H1 (cell line): ENCODE results near the gene SLC12A4. TPM values are rescaled to one million over a fixed set of nuclear protein-coding genes. Genes with fewer than 3 reads are reported as not detected.

Experiments used
- CTCF ChIA-PET: fragments of 300-600 bp; sonication (Branson Sonifier 250); formaldehyde crosslinking; loops from one replicate; lab custom pipeline; 2021; ENCODE audit not compliant: partially characterized antibody; lab: Charles Lee
- POLR2A ChIA-PET: fragments of 300-600 bp; sonication (Branson Sonifier 250); formaldehyde crosslinking; loops from one replicate; lab custom pipeline; 2021; ENCODE audit warnings: inconsistent platforms; ENCODE audit not compliant: partially characterized antibody; lab: Charles Lee
- DNase-seq, 2 experiments: peaks; one replicate each; pipeline versions ENCODE4 v3.0.0 to v3.0.0-alpha.2; 2010 to 2022; ENCODE audit warnings: low spot score in 2 of 2, low read depth in 1 of 2, mixed read lengths in 1 of 2
- FAIRE-seq: peaks from 2 replicates; lab custom pipeline; 2011; peaks lifted over from hg19 to GRCh38; lab: Jason Lieb, UNC
- H2AFZ ChIP-seq: 2 replicates; pipeline ENCODE4 v1.8.1; 2012; ENCODE audit warnings: low read length, inconsistent platforms
- H2AK5ac ChIP-seq: 2 replicates; pipeline ENCODE4 v1.6.1; 2013; ENCODE audit warnings: low read depth, low read length
- H2BK120ac ChIP-seq: replicated peaks from 2 replicates; pipeline ENCODE3; 2013; ENCODE audit warnings: low read depth, low read length, inconsistent platforms
- H2BK12ac ChIP-seq: 2 replicates; pipeline ENCODE4 v1.6.1; 2013; ENCODE audit warnings: low read depth, low read length
- H2BK15ac ChIP-seq: 2 replicates; pipeline ENCODE4 v1.6.1; 2013; ENCODE audit warnings: low read length
- H2BK20ac ChIP-seq: 2 replicates; pipeline ENCODE4 v1.6.1; 2013; ENCODE audit warnings: low read length
- H2BK5ac ChIP-seq: 2 replicates; pipeline ENCODE4 v1.6.1; 2013; ENCODE audit warnings: low read depth, low read length
- H3K14ac ChIP-seq: 2 replicates; pipeline ENCODE4 v1.6.1; 2013; ENCODE audit warnings: inconsistent platforms; ENCODE audit not compliant: insufficient read length
- H3K18ac ChIP-seq: 2 replicates; pipeline ENCODE4 v1.6.1; 2013; ENCODE audit warnings: low read length; ENCODE audit errors: extremely low read depth
- H3K23ac ChIP-seq: 2 replicates; pipeline ENCODE4 v1.6.1; 2013; ENCODE audit warnings: inconsistent platforms; ENCODE audit not compliant: insufficient read length
- H3K23me2 ChIP-seq: 2 replicates; pipeline ENCODE4 v1.6.1; 2013; ENCODE audit warnings: low read depth, low read length
- H3K27ac ChIP-seq: 2 replicates; pipeline ENCODE4 v1.6.1; 2011; ENCODE audit warnings: low read depth, low read length, inconsistent platforms
- H3K27me3 ChIP-seq, 4 experiments: replicated peaks in 1 of 4; 1 replicate in 1 of 4; 2 replicates in 3 of 4; pipeline versions ENCODE4 v1.6.1 to v1.8.1; 2011 to 2013; ENCODE audit warnings: low read length in 3 of 4, mild to moderate bottlenecking in 3 of 4, inconsistent platforms in 2 of 4, mixed read lengths in 2 of 4, moderate library complexity in 1 of 4; ENCODE audit not compliant: control insufficient read depth in 3 of 4, insufficient read depth in 3 of 4; ENCODE audit errors: extremely low read depth in 1 of 4
- H3K36me3 ChIP-seq, 4 experiments: 2 replicates each; pipeline versions ENCODE4 v1.6.1 to v1.8.1; 2011 to 2013; ENCODE audit warnings: mild to moderate bottlenecking in 4 of 4, low read length in 3 of 4, moderate library complexity in 2 of 4, control low read depth in 1 of 4, inconsistent platforms in 1 of 4; ENCODE audit not compliant: insufficient read depth in 4 of 4, control insufficient read depth in 2 of 4
- H3K4ac ChIP-seq: replicated peaks from 2 replicates; pipeline ENCODE3; 2013; ENCODE audit warnings: low read length, low read depth, mixed read lengths, inconsistent platforms; ENCODE audit not compliant: insufficient read length
- H3K4me1 ChIP-seq, 4 experiments: replicated peaks in 1 of 4; 1 replicate in 1 of 4; 2 replicates in 3 of 4; pipeline versions ENCODE4 v1.6.1 to v1.8.1; 2011 to 2013; ENCODE audit warnings: low read length in 3 of 4, inconsistent platforms in 2 of 4, mixed read lengths in 1 of 4; ENCODE audit not compliant: insufficient read depth in 4 of 4, control insufficient read depth in 3 of 4
- H3K4me2 ChIP-seq, 2 experiments: 2 replicates each; pipeline versions ENCODE4 v1.6.1 to v1.8.1; 2011 to 2013; ENCODE audit warnings: low read depth in 2 of 2, low read length in 2 of 2, control low read depth in 1 of 2, inconsistent platforms in 1 of 2, mild to moderate bottlenecking in 1 of 2; ENCODE audit not compliant: insufficient read depth in 1 of 2
- H3K4me3 ChIP-seq, 4 experiments: fragments of 200-600, 300-600 bp in 1 of 4; sonication (generic), shearing (Covaris generic), sonication (Bioruptor Twin) in 1 of 4; 2 replicates each; pipeline versions ENCODE4 v1.5.1 to v1.8.1; 2011 to 2016; ENCODE audit warnings: low read length in 4 of 4, low read depth in 3 of 4, control low read depth in 2 of 4, inconsistent platforms in 2 of 4, mild to moderate bottlenecking in 2 of 4, mixed read lengths in 1 of 4, moderate library complexity in 1 of 4; ENCODE audit not compliant: insufficient read depth in 2 of 4; ENCODE audit errors: extremely low read depth in 1 of 4
- H3K56ac ChIP-seq: replicated peaks from 2 replicates; pipeline ENCODE3; 2013; ENCODE audit warnings: low read depth, mild to moderate bottlenecking, mixed read lengths, low read length, inconsistent platforms; ENCODE audit not compliant: insufficient read length
- H3K79me1 ChIP-seq: 2 replicates; pipeline ENCODE4 v1.6.1; 2013; ENCODE audit warnings: low read depth, low read length, control low read depth
- H3K79me2 ChIP-seq, 2 experiments: 2 replicates each; pipeline versions ENCODE4 v1.6.1 to v1.8.1; 2012 to 2013; ENCODE audit warnings: low read length in 2 of 2, mild to moderate bottlenecking in 2 of 2, inconsistent platforms in 1 of 2; ENCODE audit not compliant: insufficient read depth in 2 of 2, control insufficient read depth in 1 of 2
- H3K9ac ChIP-seq, 4 experiments: replicated peaks in 1 of 4; 1 replicate in 1 of 4; 2 replicates in 3 of 4; pipeline versions ENCODE4 v1.6.1 to v1.8.1; 2011 to 2013; ENCODE audit warnings: low read depth in 3 of 4, low read length in 3 of 4, control low read depth in 2 of 4, mild to moderate bottlenecking in 2 of 4, moderate library complexity in 2 of 4, inconsistent platforms in 1 of 4; ENCODE audit errors: extremely low read depth in 1 of 4
- H3K9me3 ChIP-seq, 2 experiments: 2 replicates each; pipeline versions ENCODE4 v1.6.1 to v1.8.1; 2012 to 2013; ENCODE audit warnings: mild to moderate bottlenecking in 2 of 2, moderate library complexity in 2 of 2, control low read depth in 1 of 2, inconsistent platforms in 1 of 2, low read depth in 1 of 2, low read length in 1 of 2, mixed read lengths in 1 of 2; ENCODE audit not compliant: insufficient read depth in 2 of 2
- H4K20me1 ChIP-seq, 2 experiments: replicated peaks in 1 of 2; 2 replicates each; pipeline versions ENCODE3 to v1.8.1; 2011 to 2013; ENCODE audit warnings: inconsistent platforms in 2 of 2, low read length in 2 of 2, mild to moderate bottlenecking in 1 of 2; ENCODE audit not compliant: insufficient read depth in 2 of 2, control insufficient read depth in 1 of 2
- H4K5ac ChIP-seq: 2 replicates; pipeline ENCODE4 v1.6.1; 2013; ENCODE audit warnings: low read length, low read depth, mixed read lengths, inconsistent platforms; ENCODE audit not compliant: insufficient read length
- H4K8ac ChIP-seq: 2 replicates; pipeline ENCODE4 v1.8.0; 2013; ENCODE audit warnings: mild to moderate bottlenecking, moderate library complexity, low read length, inconsistent platforms; ENCODE audit not compliant: insufficient read depth; ENCODE audit errors: extremely low read depth
- H4K91ac ChIP-seq: replicated peaks from 2 replicates; pipeline ENCODE3; 2013; ENCODE audit warnings: low read length, mixed read lengths, inconsistent platforms; ENCODE audit not compliant: insufficient read length
- BCL11A ChIP-seq, 2 experiments: IDR thresholded peaks; one replicate each; pipeline ENCODE4 v1.6.1; 2011; ENCODE audit warnings: low read depth in 2 of 2, low read length in 2 of 2, mild to moderate bottlenecking in 2 of 2
- CBX8 ChIP-seq: fragments of 300-800, 300-1000 bp; sonication (generic); IDR thresholded peaks from 2 replicates; pipeline ENCODE4 v1.7.1; 2016; ENCODE audit warnings: low read depth, low read length, borderline replicate concordance
- CHD1 ChIP-seq: IDR thresholded peaks from 2 replicates; pipeline ENCODE4 v1.6.1; 2012; ENCODE audit warnings: low read depth, low read length, improper control_type of control experiment
- CTCF ChIP-seq, 3 experiments: IDR thresholded peaks; 1 replicate in 2 of 3; 2 replicates in 1 of 3; pipeline versions ENCODE4 v1.5.1 to v1.6.1; 2011; ENCODE audit warnings: low read length in 3 of 3, mild to moderate bottlenecking in 3 of 3, inconsistent platforms in 2 of 3, low read depth in 1 of 3, moderate library complexity in 1 of 3; ENCODE audit not compliant: insufficient read depth in 1 of 3; ENCODE audit errors: control extremely low read depth in 1 of 3
- GTF2F1 ChIP-seq: IDR thresholded peaks from 2 replicates; pipeline ENCODE4 v1.6.1; 2012; ENCODE audit warnings: low read depth, low read length, improper control_type of control experiment, borderline replicate concordance
- RAD21 ChIP-seq, 2 experiments: IDR thresholded peaks in 1 of 2; conservative IDR thresholded peaks in 1 of 2; 2 replicates each; pipeline ENCODE4 v1.6.1; 2011; ENCODE audit warnings: low read depth in 2 of 2, low read length in 2 of 2, improper control_type of control experiment in 1 of 2, inconsistent platforms in 1 of 2, mild to moderate bottlenecking in 1 of 2, moderate library complexity in 1 of 2
- RFX5 ChIP-seq: IDR thresholded peaks from 2 replicates; pipeline ENCODE4 v1.6.1; 2011; ENCODE audit warnings: low read depth, low read length, improper control_type of control experiment, borderline replicate concordance
- SP2 ChIP-seq: IDR thresholded peaks from 2 replicates; pipeline ENCODE4 v1.6.1; 2012; ENCODE audit warnings: mild to moderate bottlenecking, low read length, inconsistent platforms
- WGBS, 2 experiments: shearing (Covaris generic) in 1 of 2; methylation state at CpG; one replicate each; pipeline versions ENCODE4 v1.1.6 to v1.1.7; 2013 to 2015; ENCODE audit warnings: low lambda C conversion rate in 2 of 2, mixed read lengths in 2 of 2, inconsistent platforms in 1 of 2, low coverage in 1 of 2, missing lambda C conversion rate in 1 of 2; ENCODE audit not compliant: insufficient replicate concordance in 2 of 2, insufficient coverage in 1 of 2, insufficient read length in 1 of 2; ENCODE audit errors: extremely low coverage in 1 of 2, missing lambda C conversion rate in 1 of 2; 5-methylcytosine and 5-hydroxymethylcytosine counted together
- polyA plus RNA-seq, 7 experiments: library from polyadenylated mRNA; depleted of rRNA in 3 of 7; stranded (reverse) in 5 of 7; unstranded in 2 of 7; fragments of >200 nt in 5 of 7; fragments of 200-250 nt in 2 of 7; gene quantifications; 1 replicate in 5 of 7; 2 replicates in 1 of 7; 4 replicates in 1 of 7; pipeline versions ENCODE4 v1.2.1 to v1.2.3, GENCODE V29; 2011 to 2013; ENCODE audit warnings: missing spikeins in 2 of 7, mixed read lengths in 2 of 7
- total RNA-seq: library from RNA; stranded (reverse); fragmentation: NEBNext Ultra II Directional; extraction: Animal tissue kit (Norgen Biotek cat#: 25700); gene quantifications from 2 replicates; pipeline ENCODE4 v1.2.1, GENCODE V29; 2021
- TF ChIP-seq, protein P1 (sequence below): IDR thresholded peaks from 2 replicates; pipeline ENCODE4 v1.6.1; 2012; ENCODE audit warnings: inconsistent platforms

SLC12A4 gene
- total and polyA plus RNA-seq, 2 of the 8 experiments (the other 6 are each of a cell fraction or from before 2014, with no cell fraction given): 41.3 to 49.3 TPM

- Histone ChIP-seq H2AFZ (no peak overlapping the region), H3K27ac (no peak overlapping the region), H2BK12ac (no peak overlapping the region), H2BK20ac (no peak overlapping the region), H4K91ac (no peak overlapping the region), H3K27me3 (no peaks in the 10 kb centered on the region), H3K9ac (no peak overlapping the region), H3K4me1 (no peaks in the 10 kb centered on the region; a peak in 1 of 7 replicates), H2BK5ac (no peak overlapping the region), H3K23ac (no peak overlapping the region), H3K36me3 (peaks cover 7 to 51% (median 22%) of the 10 kb centered on the region in 4 experiments; a peak in 6 of 8 replicates), H4K5ac (no peak overlapping the region), H3K4me3 (no peak overlapping the region), H3K56ac (no peak overlapping the region), H4K8ac (no peak overlapping the region; the same call in 1 of the 2 replicates), H3K23me2 (peaks cover 3% of the 10 kb centered on the region; the same call in 1 of the 2 replicates), H3K9me3 (no peaks in the 10 kb centered on the region), H3K14ac (no peak overlapping the region), H2BK15ac (no peak overlapping the region), H2BK120ac (no peak overlapping the region), H3K79me1 (peaks cover 2% of the 10 kb centered on the region; the same call in 1 of the 2 replicates), H2AK5ac (no peak overlapping the region), H3K4ac (no peak overlapping the region), H3K4me2 (no peak overlapping the region), H3K18ac (no peak overlapping the region), H3K79me2 (no peaks in the 10 kb centered on the region), H4K20me1 (peaks cover 15 to 42% of the 10 kb centered on the region in 2 experiments)
- POLR2A ChIA-PET: interaction anchor here (1.1 to 8.5 kb wide), 5 partner anchors 11 to 81 kb away, joined by 3 to 47 read pairs (median 3); partner anchors contain the start of genes DDX28, DUS2 and PSMB10
- FAIRE-seq: no peak
- CTCF ChIA-PET: interaction anchor here (0.6 to 27.1 kb wide), 8 partner anchors 8 to 771 kb away, joined by 3 to 623 read pairs (median 4); partner anchors contain the start of genes EDC4, NRN1L, PSKH1 and SLC12A4
- 91% methylated on average over 17 of the region's 20 CpGs; no CpG with 5 or more reads in 1 of the 2 experiments for WGBS, 2 experiments
- no peak for DNase-seq
- TF ChIP-seq CBX8 (no peak), SP2 (no peak), RFX5 (no peak), CTCF (IDR thresholded peaks at IDR 0.05; ENCODE audit: control extremely low read depth in 1 of 3, insufficient read depth in 1 of 3, low read depth in 1 of 3, low read length in 3 of 3) (no peak), RAD21 (IDR thresholded peaks at IDR 0.05 in 1 of 2, conservative IDR thresholded peaks at IDR 0.05 in 1 of 2; ENCODE audit: low read depth in 2 of 2, low read length in 2 of 2) (no peak), GTF2F1 (no peak), CHD1 (no peak), BCL11A (IDR thresholded peaks at IDR 0.05; ENCODE audit: low read depth in 2 of 2, low read length in 2 of 2) (no peak)
- TF ChIP-seq, protein P1, sequence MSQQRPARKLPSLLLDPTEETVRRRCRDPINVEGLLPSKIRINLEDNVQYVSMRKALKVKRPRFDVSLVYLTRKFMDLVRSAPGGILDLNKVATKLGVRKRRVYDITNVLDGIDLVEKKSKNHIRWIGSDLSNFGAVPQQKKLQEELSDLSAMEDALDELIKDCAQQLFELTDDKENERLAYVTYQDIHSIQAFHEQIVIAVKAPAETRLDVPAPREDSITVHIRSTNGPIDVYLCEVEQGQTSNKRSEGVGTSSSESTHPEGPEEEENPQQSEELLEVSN: no peak
Observed at GRCh38 chr16:67946128-67946569, 22.3 kb downstream of the SLC12A4 start.
